ENCODE results near the gene SCYGR2.

The SCYGR2 gene

DNA sequence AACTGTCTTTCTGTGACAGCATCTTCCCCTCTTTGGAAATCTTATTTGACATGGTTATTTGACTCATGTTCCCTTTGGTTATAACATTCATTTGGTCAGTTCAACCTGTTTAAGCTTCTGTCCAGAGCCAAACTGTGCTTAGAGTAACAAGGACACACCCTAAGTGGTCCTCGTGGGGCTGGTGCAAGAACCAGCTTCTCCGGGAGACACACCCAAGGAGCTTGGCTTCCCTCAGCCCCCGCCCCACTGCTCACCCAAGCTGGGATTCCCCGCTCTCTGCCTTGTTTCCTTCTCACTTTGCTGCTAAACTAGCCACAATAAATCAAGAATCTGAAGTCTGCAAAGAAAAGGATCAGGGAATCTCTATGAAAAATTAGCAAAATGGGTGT lies 14.6 kb downstream of the SCYGR2 start:
- DNase-seq, result no peak

DNA sequence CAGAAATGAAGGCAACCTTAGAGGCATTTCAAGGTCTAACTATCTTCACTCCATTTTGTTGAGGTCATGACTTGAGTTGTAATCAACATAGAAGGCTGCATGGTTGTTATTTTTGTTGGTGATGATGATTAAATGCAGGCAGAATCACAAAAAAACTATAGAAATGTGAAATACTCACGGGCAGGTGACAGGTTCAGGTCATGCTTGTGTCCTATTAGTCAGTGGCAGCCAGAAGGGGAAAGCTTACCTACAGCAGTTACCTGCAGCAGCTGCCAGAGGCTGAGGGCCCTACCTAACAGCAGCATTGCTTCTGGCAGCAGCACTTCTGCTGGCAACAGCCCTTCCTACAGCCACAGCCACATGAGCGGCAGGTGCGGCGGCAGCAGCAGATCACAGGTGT lies 15.6 kb downstream of the SCYGR2 start:
- no peak for DNase-seq

DNA sequence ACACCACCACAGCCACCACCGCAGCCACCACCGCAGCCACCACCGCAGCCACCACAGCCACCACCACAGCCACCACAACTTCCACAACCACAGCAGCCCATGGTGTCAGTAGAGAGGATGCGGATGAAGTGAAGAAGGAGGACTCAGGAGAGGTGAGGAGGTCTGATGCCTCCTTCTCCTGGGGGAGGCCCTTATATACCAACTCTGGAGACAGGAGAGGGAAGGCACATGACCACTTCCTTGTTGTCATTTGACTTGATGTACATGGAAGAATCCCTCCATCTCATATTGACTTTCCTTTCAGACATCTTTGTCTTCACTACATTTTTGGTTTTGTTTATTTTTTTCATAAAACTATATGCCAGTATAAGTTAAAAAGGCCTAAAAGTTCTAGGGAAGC lies 16.0 kb downstream of the SCYGR2 start, which contains the start of gene SCYGR3:
Gene SCYGR3, minus strand, starts transcription at position 101 of the 400 bp plus-strand sequence. Its CDS starts 0 bp downstream, at position 101.
- no peak for DNase-seq

- DNase-seq, result no peak
Measured at GRCh38 chr2:227615181-227615580, 16.5 kb downstream of the SCYGR2 start.

DNA sequence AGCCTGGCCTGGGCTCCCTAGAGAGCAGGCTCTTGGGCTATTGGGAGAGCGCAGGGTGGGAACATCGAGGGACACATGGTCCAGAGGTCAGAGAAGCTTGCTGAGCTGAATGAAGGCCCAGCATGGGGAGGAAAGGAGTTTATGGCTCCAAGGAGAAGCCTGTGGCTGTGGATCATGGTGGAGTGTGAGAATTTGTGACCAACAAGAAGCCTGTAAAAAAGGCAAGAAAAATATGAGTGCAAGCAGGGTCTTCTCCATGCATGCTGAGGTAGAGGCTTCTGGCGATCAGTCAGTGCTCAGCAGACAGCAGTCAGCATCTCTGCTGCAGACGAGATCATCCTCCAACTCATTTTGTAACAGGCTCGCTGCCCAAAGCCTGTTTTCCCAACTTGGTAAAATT lies 17.2 kb downstream of the SCYGR2 start:
- DNase-seq, result no peak

DNA sequence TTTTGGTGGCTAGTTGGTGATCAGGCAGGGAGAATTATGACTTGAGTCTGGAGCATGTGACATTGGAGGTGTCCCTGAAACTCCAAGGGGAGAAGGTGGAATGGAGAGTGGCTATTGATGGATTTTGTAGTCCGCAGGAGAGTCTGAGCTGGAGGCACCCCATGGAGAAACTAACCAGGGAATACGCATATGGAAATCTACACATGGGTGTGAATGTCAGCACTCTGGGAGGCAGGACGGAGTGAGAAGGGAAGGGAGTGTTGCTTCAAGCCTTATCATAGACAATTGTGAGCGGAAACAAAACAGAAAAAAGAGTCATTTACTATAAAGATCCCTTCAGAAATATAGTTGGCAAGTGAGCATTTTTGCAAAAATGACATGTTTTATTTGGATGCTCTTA lies 17.9 kb downstream of the SCYGR2 start:
- DNase-seq, result no peak

GRCh38 chr2:227617316-227618230 lies 18.9 kb downstream of the SCYGR2 start, which contains the start of gene SCYGR4:
SCYGR4 (plus strand) TSS chr2:227617498; CDS start chr2:227617498, 0 bp downstream.
- no peak for DNase-seq

- no peak for DNase-seq
Measured at GRCh38 chr2:227623226-227623625, 24.5 kb downstream of the SCYGR2 start.

GRCh38 chr2:227625420-227625819 lies 26.7 kb downstream of the SCYGR2 start:
- DNase-seq, result no peak

GRCh38 chr2:227626580-227627151 lies 28.0 kb downstream of the SCYGR2 start:
- no peak for DNase-seq

- no peak for DNase-seq
Measured at GRCh38 chr2:227627769-227628168, 29.1 kb downstream of the SCYGR2 start.

DNA sequence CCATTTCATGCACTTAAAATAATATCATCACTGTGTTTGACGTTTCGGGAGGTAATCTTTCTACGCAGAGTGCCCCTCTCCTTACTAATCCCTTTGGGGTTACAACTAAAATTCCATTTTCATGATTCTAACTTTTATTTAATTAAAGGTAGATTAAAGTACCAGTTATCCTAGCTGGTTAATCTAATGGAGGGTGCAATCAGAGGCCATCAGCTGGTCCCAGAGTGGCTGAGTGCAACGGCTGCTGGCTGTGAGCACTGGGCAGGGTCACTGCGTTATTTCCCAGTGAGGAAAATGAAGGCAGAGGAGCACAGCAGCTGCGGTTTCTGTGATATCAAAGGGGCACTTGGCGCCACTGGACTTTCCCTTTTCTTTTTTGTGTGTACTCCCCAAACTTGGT lies 30.7 kb downstream of the SCYGR2 start:
- DNase-seq, result no peak

DNA sequence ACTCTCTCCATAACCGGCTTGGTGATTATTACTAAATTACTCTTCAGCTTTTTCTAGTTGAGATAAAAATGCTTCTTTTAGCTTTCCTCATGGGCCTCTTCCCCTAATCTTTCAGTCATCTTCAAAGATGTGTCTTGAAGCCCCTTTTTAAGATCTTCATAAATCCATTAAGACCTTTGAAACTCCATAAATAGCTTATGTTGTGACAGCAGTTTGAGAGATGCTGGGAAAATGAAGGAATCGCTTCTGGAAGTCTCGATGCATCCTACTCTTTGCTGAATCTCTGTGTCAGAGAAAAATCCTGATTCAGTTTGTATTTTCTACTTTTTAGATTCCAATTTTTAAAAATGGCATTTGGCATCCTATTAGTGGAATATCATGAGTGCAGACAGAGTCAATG lies 31.6 kb downstream of the SCYGR2 start:
- no peak for DNase-seq

DNA sequence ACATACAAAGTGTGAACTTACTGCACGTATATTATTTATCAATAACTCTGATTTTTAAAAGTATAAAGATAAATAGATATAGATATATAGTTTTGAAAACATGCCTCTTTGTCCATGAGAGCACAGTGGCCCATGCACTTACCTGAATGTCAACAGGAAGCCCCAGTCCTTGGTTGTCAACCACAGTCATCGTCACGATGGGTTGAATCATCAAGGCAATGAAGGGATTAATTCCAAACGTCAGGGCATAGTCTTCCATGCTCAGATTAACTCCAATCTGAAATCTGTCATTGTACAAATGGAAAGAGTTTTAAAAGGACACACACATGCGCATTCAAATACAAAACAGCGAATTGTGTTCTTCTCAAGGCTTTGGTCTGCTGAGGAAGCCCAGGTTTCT lies 34.1 kb downstream of the SCYGR2 start:
- no peak for DNase-seq

DNA sequence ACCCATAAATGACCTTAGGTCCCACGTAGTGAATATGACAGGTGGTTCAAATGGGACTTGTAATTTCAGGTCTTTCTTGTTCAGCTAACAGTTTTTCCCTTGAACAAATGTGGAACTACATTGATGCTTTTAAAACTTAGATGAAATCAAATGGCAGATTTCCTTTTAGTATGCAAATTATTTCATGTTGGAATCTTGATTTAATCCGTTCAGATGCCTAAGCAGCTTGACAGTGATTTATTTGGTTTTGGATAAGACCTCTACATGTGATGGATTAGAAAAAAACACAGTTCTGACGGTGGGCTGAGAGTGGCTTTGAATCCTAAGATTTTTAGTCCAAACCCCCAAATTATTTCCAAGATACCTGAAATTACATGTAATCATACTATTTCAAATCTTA lies 35.5 kb downstream of the SCYGR2 start:
- DNase-seq, result no peak

DNA sequence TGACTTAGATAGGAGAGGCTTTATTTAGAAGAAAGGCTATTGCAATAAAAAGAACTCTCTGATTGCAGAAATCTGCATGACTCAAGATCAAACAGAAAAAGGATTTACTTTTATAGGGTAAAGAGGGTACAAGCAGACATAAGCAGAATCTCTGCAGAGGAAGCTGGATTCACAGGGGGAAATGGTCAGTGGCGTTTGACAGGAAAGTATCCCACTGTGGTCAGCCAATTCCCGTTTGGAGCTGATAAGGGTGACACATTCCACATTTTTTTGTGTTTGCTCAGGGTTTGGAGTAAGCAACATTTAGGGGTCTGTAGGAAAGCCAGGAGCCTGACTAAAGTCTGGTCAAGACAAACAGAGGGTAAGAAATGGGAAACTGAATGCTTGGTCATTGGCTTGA lies 44.0 kb downstream of the SCYGR2 start:
- DNase-seq, result no peak

GRCh38 chr2:227643990-227644551 lies 45.4 kb downstream of the SCYGR2 start:
- DNase-seq, result no peak

Data from activated CD8-positive, alpha-beta memory T cell treated with anti-CD3 and anti-CD28 coated beads for 24 hours (primary cell).